ENCODE measurements around the gene SEC14L5. TPM values are rescaled to one million over a fixed set of nuclear protein-coding genes. Genes with fewer than 3 reads are reported as not detected.

Gene SEC14L5
- total and polyA plus RNA-seq, 10 of the 15 experiments (the other 5 are each of a cell fraction or from before 2014, with no cell fraction given), result 0.01 TPM; not detected in 9

- POLR2A ChIA-PET, result no interaction called here
- RAD21 ChIA-PET (ENCODE audit: unreplicated experiment), result no interaction called here
- no TSS peak for BruUV-seq (replicated peaks)
- H3K9ac ChIP-seq (ENCODE audit: control insufficient read depth, insufficient read depth, low read length), result no peak overlapping the region
- no peaks in the 10 kb centered on the region for H3K36me3 ChIP-seq (ENCODE audit: control insufficient read depth in 2 of 2, insufficient read depth in 2 of 2, low read length in 1 of 2)
- no peaks in the 10 kb centered on the region for H4K20me1 ChIP-seq (ENCODE audit: control insufficient read depth, insufficient read depth)
- in situ Hi-C loops (cut with MboI), result no loop called here
- SMC1A ChIA-PET (ENCODE audit: uncharacterized antibody, unreplicated experiment), result no interaction called here
- no peak overlapping the region for H3K27ac ChIP-seq (ENCODE audit: control insufficient read depth, insufficient read depth)
- no peak for ATAC-seq
- no peaks in the 10 kb centered on the region for H3K27me3 ChIP-seq (replicated peaks in 1 of 2; ENCODE audit: control insufficient read depth in 2 of 2, insufficient read depth in 2 of 2, low read length in 1 of 2)
- no peaks in the 10 kb centered on the region for H3K9me3 ChIP-seq (replicated peaks; ENCODE audit: control insufficient read depth, insufficient read depth, low read length)
- no peak overlapping the region for H3K4me3 ChIP-seq
- CTCF ChIA-PET, result no interaction called here
- no peak for DNase-seq (ENCODE audit: low read depth, low spot score)
- no peak overlapping the region for H3K4me2 ChIP-seq (ENCODE audit: control insufficient read depth, insufficient read depth)
- H3K4me1 ChIP-seq (ENCODE audit: control insufficient read depth, insufficient read depth, low read length), result no peaks in the 10 kb centered on the region
- no peaks in the 10 kb centered on the region for H3K79me2 ChIP-seq (ENCODE audit: control insufficient read depth, insufficient read depth, low read length)
- H2AFZ ChIP-seq (ENCODE audit: control insufficient read depth, low read depth, low read length), result no peak overlapping the region
- FAIRE-seq, result no peak
- intact Hi-C loops (cut with micrococcal nuclease; ENCODE audit: unreplicated experiment), result no loop called here
- WGBS (ENCODE audit: insufficient coverage, insufficient replicate concordance, low lambda C conversion rate, missing lambda C conversion rate), result 40% methylated on average over 20 of the region's 20 CpGs
- no peak for TF ChIP-seq ZZZ3 (IDR thresholded peaks at IDR 0.05; ENCODE audit: control insufficient read depth, insufficient read length, low read depth)
- no peak for TF ChIP-seq BHLHE40 (IDR thresholded peaks at IDR 0.05; ENCODE audit: borderline replicate concordance in 1 of 2, low read depth in 2 of 2, low read length in 1 of 2)
- TF ChIP-seq CHD2 (IDR thresholded peaks at IDR 0.05; ENCODE audit: borderline replicate concordance, low read depth, low read length), result no peak
- TF ChIP-seq NBN (IDR thresholded peaks at IDR 0.05), result no peak
- no peak for TF ChIP-seq NR2C2 (IDR thresholded peaks at IDR 0.05; ENCODE audit: borderline replicate concordance, control insufficient read depth, insufficient read length, low read depth)
- no peak for TF ChIP-seq HCFC1 (IDR thresholded peaks at IDR 0.05; ENCODE audit: low read length)
- no peak for TF ChIP-seq IKZF2 (IDR thresholded peaks at IDR 0.05)
- no peak for TF ChIP-seq POLR2AphosphoS2 (IDR thresholded peaks at IDR 0.05; ENCODE audit: low read depth, low read length)
- no peak for TF ChIP-seq ATF2 (IDR thresholded peaks at IDR 0.05; ENCODE audit: low read length)
- TF ChIP-seq, protein P1, sequence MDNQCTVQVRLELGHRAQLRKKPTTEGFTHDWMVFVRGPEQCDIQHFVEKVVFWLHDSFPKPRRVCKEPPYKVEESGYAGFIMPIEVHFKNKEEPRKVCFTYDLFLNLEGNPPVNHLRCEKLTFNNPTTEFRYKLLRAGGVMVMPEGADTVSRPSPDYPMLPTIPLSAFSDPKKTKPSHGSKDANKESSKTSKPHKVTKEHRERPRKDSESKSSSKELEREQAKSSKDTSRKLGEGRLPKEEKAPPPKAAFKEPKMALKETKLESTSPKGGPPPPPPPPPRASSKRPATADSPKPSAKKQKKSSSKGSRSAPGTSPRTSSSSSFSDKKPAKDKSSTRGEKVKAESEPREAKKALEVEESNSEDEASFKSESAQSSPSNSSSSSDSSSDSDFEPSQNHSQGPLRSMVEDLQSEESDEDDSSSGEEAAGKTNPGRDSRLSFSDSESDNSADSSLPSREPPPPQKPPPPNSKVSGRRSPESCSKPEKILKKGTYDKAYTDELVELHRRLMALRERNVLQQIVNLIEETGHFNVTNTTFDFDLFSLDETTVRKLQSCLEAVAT (IDR thresholded peaks at IDR 0.05), result no peak
- TF ChIP-seq CEBPB (IDR thresholded peaks at IDR 0.05; ENCODE audit: borderline replicate concordance in 1 of 2, low read depth in 2 of 2, low read length in 2 of 2), result no peak
- no peak for TF ChIP-seq HSF1 (IDR thresholded peaks at IDR 0.05; ENCODE audit: low read depth, low read length)
- TF ChIP-seq E2F4 (IDR thresholded peaks at IDR 0.05; ENCODE audit: low read depth, low read length), result no peak
- TF ChIP-seq, protein P2, sequence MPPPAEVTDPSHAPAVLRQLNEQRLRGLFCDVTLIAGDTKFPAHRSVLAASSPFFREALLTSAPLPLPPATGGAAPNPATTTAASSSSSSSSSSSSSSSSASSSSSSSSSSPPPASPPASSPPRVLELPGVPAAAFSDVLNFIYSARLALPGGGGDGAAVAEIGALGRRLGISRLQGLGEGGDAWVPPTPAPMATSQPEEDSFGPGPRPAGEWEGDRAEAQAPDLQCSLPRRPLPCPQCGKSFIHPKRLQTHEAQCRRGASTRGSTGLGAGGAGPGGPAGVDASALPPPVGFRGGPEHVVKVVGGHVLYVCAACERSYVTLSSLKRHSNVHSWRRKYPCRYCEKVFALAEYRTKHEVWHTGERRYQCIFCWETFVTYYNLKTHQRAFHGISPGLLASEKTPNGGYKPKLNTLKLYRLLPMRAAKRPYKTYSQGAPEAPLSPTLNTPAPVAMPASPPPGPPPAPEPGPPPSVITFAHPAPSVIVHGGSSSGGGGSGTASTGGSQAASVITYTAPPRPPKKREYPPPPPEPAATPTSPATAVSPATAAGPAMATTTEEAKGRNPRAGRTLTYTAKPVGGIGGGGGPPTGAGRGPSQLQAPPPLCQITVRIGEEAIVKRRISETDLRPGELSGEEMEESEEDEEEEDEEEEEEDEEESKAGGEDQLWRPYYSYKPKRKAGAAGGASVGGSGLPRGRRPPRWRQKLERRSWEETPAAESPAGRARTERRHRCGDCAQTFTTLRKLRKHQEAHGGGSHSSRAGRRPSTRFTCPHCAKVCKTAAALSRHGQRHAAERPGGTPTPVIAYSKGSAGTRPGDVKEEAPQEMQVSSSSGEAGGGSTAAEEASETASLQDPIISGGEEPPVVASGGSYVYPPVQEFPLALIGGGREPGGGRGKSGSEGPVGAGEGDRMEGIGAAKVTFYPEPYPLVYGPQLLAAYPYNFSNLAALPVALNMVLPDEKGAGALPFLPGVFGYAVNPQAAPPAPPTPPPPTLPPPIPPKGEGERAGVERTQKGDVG (CRISPR knock-in tag; IDR thresholded peaks at IDR 0.05), result no peak
Observed at GRCh38 chr16:4944333-4945281, 13.5 kb upstream of the SEC14L5 start.

Measured in GM12878 (cell line).